Activated CD4-positive, alpha-beta T cell treated with anti-CD3 and anti-CD28 coated beads for 36 hours (primary cell): ENCODE measurements around the gene COLEC11. TPM values are rescaled to one million over a fixed set of nuclear protein-coding genes. Genes with fewer than 3 reads are reported as not detected.
"Not testable (repeated sequence)": the region's sequence is repeated elsewhere in the genome, so short reads cannot be mapped to it uniquely, and the experiment has no call there.

Experiments
- ATAC-seq: fragments of 200-7000 bp; cut with Tn5 transposase; one replicate; pipeline ENCODE4 v1.10.0; 2021; ENCODE audit warnings: mild to moderate bottlenecking, moderate library complexity
- CTCF ChIA-PET: fragments of 350-600 bp; sonication (Branson Sonifier 250); formaldehyde crosslinking; loops from one replicate; lab custom pipeline; 2021; ENCODE audit warnings: antibody characterized with exemption; lab: Charles Lee
- POLR2A ChIA-PET: fragments of 350-600 bp; sonication (Branson Sonifier 250); formaldehyde crosslinking; loops from one replicate; lab custom pipeline; 2021; ENCODE audit warnings: antibody characterized with exemption, inconsistent platforms; lab: Charles Lee
- DNase-seq: peaks from one replicate; pipeline ENCODE4 v3.0.0-alpha.2; 2020
- H3K27ac Mint-ChIP-seq: one replicate; pipeline ENCODE4 v1.8.0; 2021; ENCODE audit warnings: mixed read lengths
- H3K27me3 Mint-ChIP-seq: one replicate; pipeline ENCODE4 v1.8.0; 2021; ENCODE audit warnings: mixed read lengths
- H3K36me3 Mint-ChIP-seq: one replicate; pipeline ENCODE4 v1.8.0; 2021; ENCODE audit warnings: low read depth, mixed read lengths
- H3K4me1 Mint-ChIP-seq: one replicate; pipeline ENCODE4 v1.8.0; 2021; ENCODE audit warnings: mixed read lengths
- H3K4me3 Mint-ChIP-seq: one replicate; pipeline ENCODE4 v1.8.0; 2021; ENCODE audit warnings: mild to moderate bottlenecking, moderate library complexity, mixed read lengths
- H3K9me3 Mint-ChIP-seq: one replicate; pipeline ENCODE4 v1.8.0; 2021; ENCODE audit warnings: low read depth, mixed read lengths
- intact Hi-C, 2 experiments: fragments of 100-400 bp; cut with DNase I in 1 of 2; cut with micrococcal nuclease in 1 of 2; formaldehyde crosslinking; loops; one replicate each; pipeline versions ENCODE4 v1.14.2 to v1.15.1; 2022 to 2024; cut with DNase I, micrococcal nuclease
- total RNA-seq, 2 experiments: library from RNA; stranded (reverse); gene quantifications; one replicate each; pipeline ENCODE4 v1.2.3, GENCODE V29; 2021

Gene COLEC11
- total RNA-seq, 2 experiments from 2014 or later: 0.18 to 0.37 TPM

- intact Hi-C loops: no loop called here
- Mint-ChIP-seq H3K27me3 (no peaks in the 10 kb centered on the region), H3K4me3 (no peak overlapping the region), H3K4me1 (peaks cover 6% of the 10 kb centered on the region), H3K9me3 (peaks cover 3% of the 10 kb centered on the region), H3K27ac (no peak overlapping the region), H3K36me3 (peaks cover 10% of the 10 kb centered on the region)
- CTCF ChIA-PET: no interaction called here
- ATAC-seq (no peak), DNase-seq (no peak)
- POLR2A ChIA-PET: no interaction called here
These were observed 23.6 kb upstream of the COLEC11 start for GRCh38 chr2:3571284-3571683.

- Mint-ChIP-seq H3K4me1 (peaks cover 18% of the 10 kb centered on the region), H3K27ac (no peak overlapping the region), H3K36me3 (peaks cover 23% of the 10 kb centered on the region), H3K4me3 (no peak overlapping the region), H3K9me3 (peaks cover 3% of the 10 kb centered on the region), H3K27me3 (no peaks in the 10 kb centered on the region)
- no peak for ATAC-seq
- intact Hi-C loops: no loop called here
- ChIA-PET POLR2A (no interaction called here), CTCF (interaction anchor here (1.1 kb wide), 1 partner anchor 9 kb away, joined by 3 read pairs; no protein-coding TSS in a partner anchor)
- no peak for DNase-seq
These were observed 22.3 kb upstream of the COLEC11 start for GRCh38 chr2:3572620-3573019.

- ATAC-seq (no peak), DNase-seq (no peak)
- Mint-ChIP-seq H3K4me3 (peak overlapping the region; percentile 94), H3K4me1 (peaks cover 34% of the 10 kb centered on the region), H3K27ac (no peak overlapping the region), H3K9me3 (peaks cover 3% of the 10 kb centered on the region), H3K27me3 (no peaks in the 10 kb centered on the region), H3K36me3 (peaks cover 39% of the 10 kb centered on the region)
- POLR2A ChIA-PET: interaction anchor here (3.2 kb wide), 1 partner anchor 16 kb away, joined by 22 read pairs; the partner anchor contains the start of gene RNASEH1
- intact Hi-C loops: loop anchor here in 1 of 2 experiments (2.0 kb wide), 1 partner anchor 351 kb away; no protein-coding TSS in a partner anchor
- CTCF ChIA-PET: interaction anchor here (1.2 to 1.3 kb wide), 3 partner anchors 16 to 152 kb away, joined by 3 to 5 read pairs (median 4); partner anchors contain the start of gene RNASEH1
These were observed 20.8 kb upstream of the COLEC11 start for GRCh38 chr2:3574155-3574554.

DNA sequence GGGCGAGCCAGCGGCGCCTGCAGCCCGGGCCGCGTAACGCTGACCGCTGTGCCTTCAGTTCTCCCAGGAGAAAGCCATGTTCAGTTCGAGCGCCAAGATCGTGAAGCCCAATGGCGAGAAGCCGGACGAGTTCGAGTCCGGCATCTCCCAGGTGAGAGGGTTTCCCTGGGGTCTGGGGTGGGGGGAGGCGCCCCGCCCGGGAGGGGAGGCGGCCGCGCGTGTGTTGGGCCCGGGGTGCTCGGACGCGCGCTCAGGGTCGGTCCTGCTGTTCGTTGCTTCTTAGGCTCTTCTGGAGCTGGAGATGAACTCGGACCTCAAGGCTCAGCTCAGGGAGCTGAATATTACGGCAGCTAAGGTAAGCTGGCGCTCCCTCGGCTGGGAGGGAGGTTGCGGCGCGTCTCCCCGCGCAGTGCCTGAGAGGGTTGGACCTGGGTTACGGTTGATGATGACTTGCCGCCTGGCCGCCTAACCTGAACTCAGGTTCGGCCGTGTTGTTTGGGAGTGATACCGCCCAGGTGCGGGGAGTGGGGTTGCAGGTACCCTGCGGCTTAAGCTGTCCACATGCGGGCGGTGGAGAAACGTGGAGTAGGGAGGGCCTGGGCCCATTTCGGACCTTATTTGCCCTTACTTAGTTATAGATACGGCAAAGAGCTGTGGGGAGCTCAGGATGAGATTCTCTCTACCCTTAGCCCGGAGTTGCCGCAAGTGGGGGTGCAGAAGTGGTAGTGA is 19.2 kb upstream of the COLEC11 start:
- peak overlapping the region; percentile 94 for H3K4me3 Mint-ChIP-seq
- intact Hi-C loops: loop anchor here (1.0 to 5.0 kb wide), 6 partner anchors 17 to 353 kb away; partner anchors contain the start of genes ADI1 (in 2 of the 2), EIPR1 (in 2 of the 2) and RNASEH1 (in 2 of the 2)

DNA sequence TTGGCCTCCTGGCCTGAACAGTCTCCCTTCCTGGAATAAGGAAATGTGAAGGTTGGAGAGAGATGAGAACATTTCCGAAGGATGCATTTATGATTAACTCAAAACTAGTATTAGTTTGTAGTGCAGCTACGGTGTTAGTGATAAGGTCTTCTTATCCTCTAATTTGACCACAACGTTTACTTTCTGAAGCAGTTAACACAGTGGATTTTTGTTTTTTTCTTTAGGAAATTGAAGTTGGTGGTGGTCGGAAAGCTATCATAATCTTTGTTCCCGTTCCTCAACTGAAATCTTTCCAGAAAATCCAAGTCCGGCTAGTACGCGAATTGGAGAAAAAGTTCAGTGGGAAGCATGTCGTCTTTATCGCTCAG is 18.7 kb upstream of the COLEC11 start:
- Mint-ChIP-seq H3K36me3 (peaks cover 59% of the 10 kb centered on the region), H3K4me1 (peaks cover 47% of the 10 kb centered on the region), H3K4me3 (peak overlapping the region; percentile 94), H3K27ac (peak overlapping the region; percentile 92)
- not testable (repeated sequence) for H3K27me3 Mint-ChIP-seq, H3K9me3 Mint-ChIP-seq, DNase-seq, ATAC-seq
- ChIA-PET CTCF (interaction anchor here (0.6 to 0.8 kb wide), 3 partner anchors 18 to 353 kb away, joined by 3 read pairs; partner anchors contain the start of gene RNASEH1), POLR2A (interaction anchor here (1.2 to 3.2 kb wide), 2 partner anchors 18 to 76 kb away, joined by 6 to 22 read pairs; partner anchors contain the start of gene RNASEH1)
- intact Hi-C loops: loop anchor here in 1 of 2 experiments (5.0 kb wide), 1 partner anchor 76 kb away; no protein-coding TSS in a partner anchor

More for the DNA sequence above, 19.2 kb upstream of the COLEC11 start:
- peaks cover 53% of the 10 kb centered on the region for H3K36me3 Mint-ChIP-seq
- H3K27me3 Mint-ChIP-seq: no peaks in the 10 kb centered on the region
- DNase-seq (peak; percentile 45), ATAC-seq (peak; percentile 8)
- peaks cover 47% of the 10 kb centered on the region for H3K4me1 Mint-ChIP-seq
- H3K9me3 Mint-ChIP-seq: peaks cover 3% of the 10 kb centered on the region
- peak overlapping the region; percentile 92 for H3K27ac Mint-ChIP-seq
- POLR2A ChIA-PET: interaction anchor here (1.2 to 3.2 kb wide), 2 partner anchors 18 to 76 kb away, joined by 6 to 22 read pairs; partner anchors contain the start of gene RNASEH1
- CTCF ChIA-PET: interaction anchor here (0.6 to 0.8 kb wide), 3 partner anchors 18 to 353 kb away, joined by 3 read pairs; partner anchors contain the start of gene RNASEH1

GRCh38 chr2:3578987-3579386 is 15.9 kb upstream of the COLEC11 start:
- H3K36me3 Mint-ChIP-seq: peaks cover 75% of the 10 kb centered on the region
- H3K27ac Mint-ChIP-seq: peak overlapping the region; percentile 87
- peak overlapping the region; percentile 94 for H3K4me3 Mint-ChIP-seq
- ChIA-PET POLR2A (interaction anchor here (1.0 to 1.3 kb wide), 3 partner anchors 9 to 21 kb away, joined by 3 to 14 read pairs (median 3); partner anchors contain the start of gene RNASEH1), CTCF (interaction anchor here (1.0 to 1.6 kb wide), 3 partner anchors 15 to 156 kb away, joined by 3 read pairs; no protein-coding TSS in a partner anchor)
- intact Hi-C loops: loop anchor here in 1 of 2 experiments (5.0 kb wide), 1 partner anchor 73 kb away; no protein-coding TSS in a partner anchor
- no peak for DNase-seq
- ATAC-seq: no peak
- H3K9me3 Mint-ChIP-seq: peaks cover 3% of the 10 kb centered on the region
- H3K27me3 Mint-ChIP-seq: no peaks in the 10 kb centered on the region
- peaks cover 47% of the 10 kb centered on the region for H3K4me1 Mint-ChIP-seq

- POLR2A ChIA-PET: interaction anchor here (1.0 kb wide), 1 partner anchor 22 kb away, joined by 5 read pairs; the partner anchor contains the start of gene RNASEH1
- Mint-ChIP-seq H3K27ac (no peak overlapping the region), H3K4me3 (no peak overlapping the region), H3K36me3 (peaks cover 79% of the 10 kb centered on the region), H3K9me3 (no peaks in the 10 kb centered on the region), H3K27me3 (no peaks in the 10 kb centered on the region), H3K4me1 (peaks cover 43% of the 10 kb centered on the region)
- ATAC-seq (no peak), DNase-seq (no peak)
- CTCF ChIA-PET: interaction anchor here (0.7 to 1.0 kb wide), 2 partner anchors 12 to 245 kb away, joined by 3 to 4 read pairs; no protein-coding TSS in a partner anchor
- intact Hi-C loops: no loop called here
These were observed 14.5 kb upstream of the COLEC11 start for GRCh38 chr2:3580449-3580848.

- intact Hi-C loops: no loop called here
- POLR2A ChIA-PET: interaction anchor here (0.6 to 1.0 kb wide), 2 partner anchors 23 to 57 kb away, joined by 4 to 5 read pairs; partner anchors contain the start of gene RNASEH1
- peaks cover 37% of the 10 kb centered on the region for H3K4me1 Mint-ChIP-seq
- DNase-seq: no peak
- H3K9me3 Mint-ChIP-seq: no peaks in the 10 kb centered on the region
- H3K36me3 Mint-ChIP-seq: peaks cover 68% of the 10 kb centered on the region
- no peak for ATAC-seq
- no peaks in the 10 kb centered on the region for H3K27me3 Mint-ChIP-seq
- no peak overlapping the region for H3K4me3 Mint-ChIP-seq
- CTCF ChIA-PET: interaction anchor here (0.7 kb wide), 1 partner anchor 247 kb away, joined by 3 read pairs; no protein-coding TSS in a partner anchor
- H3K27ac Mint-ChIP-seq: peak overlapping the region; percentile 25
These were observed 13.3 kb upstream of the COLEC11 start for GRCh38 chr2:3581367-3582262.

GRCh38 chr2:3584076-3584475 is 10.8 kb upstream of the COLEC11 start:
- no peak for DNase-seq
- no peak for ATAC-seq
- POLR2A ChIA-PET: no interaction called here
- Mint-ChIP-seq H3K9me3 (no peaks in the 10 kb centered on the region), H3K36me3 (peaks cover 44% of the 10 kb centered on the region), H3K27ac (no peak overlapping the region), H3K4me1 (peaks cover 14% of the 10 kb centered on the region), H3K4me3 (no peak overlapping the region), H3K27me3 (no peaks in the 10 kb centered on the region)
- CTCF ChIA-PET: interaction anchor here (0.6 to 1.6 kb wide), 3 partner anchors 10 to 55 kb away, joined by 3 to 5 read pairs (median 4); no protein-coding TSS in a partner anchor
- intact Hi-C loops: no loop called here

DNA sequence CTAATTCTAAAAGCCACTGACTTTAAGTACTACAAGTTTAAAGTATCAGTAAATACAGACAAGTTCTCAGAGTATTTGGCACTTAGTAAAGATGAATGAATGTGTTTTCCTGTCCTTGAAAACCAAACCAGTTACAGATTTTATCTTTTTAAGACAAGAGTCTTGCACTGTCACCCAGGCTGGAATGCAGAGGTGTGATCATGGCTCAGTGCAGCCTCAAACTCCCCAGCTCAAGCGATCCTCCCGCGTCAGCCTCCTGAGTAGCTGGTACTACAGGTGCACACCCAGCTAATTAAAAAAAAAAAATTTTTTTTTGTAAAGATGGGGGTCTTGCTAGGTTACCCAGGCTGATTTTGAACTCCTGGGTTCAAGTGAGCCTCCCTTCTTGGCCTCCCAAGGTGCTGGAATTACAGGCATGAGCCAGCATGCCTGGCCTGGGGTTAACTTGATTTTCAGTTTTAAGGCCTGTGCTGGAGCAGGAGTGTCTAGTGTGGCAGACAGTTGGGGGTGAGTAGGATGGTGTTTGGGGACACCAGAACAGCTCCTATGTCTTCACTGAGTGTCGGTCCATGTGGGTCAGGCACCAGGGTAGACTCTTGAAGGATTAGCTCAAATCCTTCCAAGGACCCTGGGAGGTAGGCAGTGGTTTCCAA is 10.2 kb upstream of the COLEC11 start:
- peaks cover 43% of the 10 kb centered on the region for H3K36me3 Mint-ChIP-seq
- CTCF ChIA-PET: no interaction called here
- no peak overlapping the region for H3K27ac Mint-ChIP-seq
- DNase-seq (no peak), ATAC-seq (no peak)
- H3K27me3 Mint-ChIP-seq: no peaks in the 10 kb centered on the region
- peaks cover 7% of the 10 kb centered on the region for H3K4me1 Mint-ChIP-seq
- no peaks in the 10 kb centered on the region for H3K9me3 Mint-ChIP-seq
- POLR2A ChIA-PET: no interaction called here
- intact Hi-C loops: no loop called here
- H3K4me3 Mint-ChIP-seq: no peak overlapping the region
